Esophagus squamous epithelium (tissue), 4 donors: Measurements from ENCODE around the gene DMAC2.

Source experiments
- CTCF ChIP-seq, 6 experiments: fragments of 450-650 bp in 4 of 6; fragments of 200-600 bp in 2 of 6; sonication (generic) in 2 of 6; IDR thresholded peaks; one replicate each; pipeline ENCODE4 v1.5.1; 2016 to 2019; ENCODE audit warnings: antibody characterized with exemption in 6 of 6, mild to moderate bottlenecking in 4 of 6, moderate library complexity in 4 of 6
- POLR2A ChIP-seq, 4 donors: fragments of 450-650 bp; IDR thresholded peaks; one replicate each; pipeline ENCODE4 v1.6.1; 2017; ENCODE audit warnings: antibody characterized with exemption in 4 of 4, mild to moderate bottlenecking in 4 of 4, moderate library complexity in 3 of 4

- TF ChIP-seq POLR2A (IDR thresholded peaks at IDR 0.05) (no peak), CTCF (IDR thresholded peaks at IDR 0.05) (no peak)
Observed at GRCh38 chr19:41413947-41414346, 25.8 kb downstream of the DMAC2 start.
